ENCODE measurements around the gene TNFRSF25. TPM values are rescaled to one million over a fixed set of nuclear protein-coding genes. Genes with fewer than 3 reads are reported as not detected.
"Not testable (repeated sequence)": the region's sequence is repeated elsewhere in the genome, so short reads cannot be mapped to it uniquely, and the experiment has no call there.

Gene TNFRSF25
- total RNA-seq, 1 donor from 2014 or later: 27.9 TPM

DNA sequence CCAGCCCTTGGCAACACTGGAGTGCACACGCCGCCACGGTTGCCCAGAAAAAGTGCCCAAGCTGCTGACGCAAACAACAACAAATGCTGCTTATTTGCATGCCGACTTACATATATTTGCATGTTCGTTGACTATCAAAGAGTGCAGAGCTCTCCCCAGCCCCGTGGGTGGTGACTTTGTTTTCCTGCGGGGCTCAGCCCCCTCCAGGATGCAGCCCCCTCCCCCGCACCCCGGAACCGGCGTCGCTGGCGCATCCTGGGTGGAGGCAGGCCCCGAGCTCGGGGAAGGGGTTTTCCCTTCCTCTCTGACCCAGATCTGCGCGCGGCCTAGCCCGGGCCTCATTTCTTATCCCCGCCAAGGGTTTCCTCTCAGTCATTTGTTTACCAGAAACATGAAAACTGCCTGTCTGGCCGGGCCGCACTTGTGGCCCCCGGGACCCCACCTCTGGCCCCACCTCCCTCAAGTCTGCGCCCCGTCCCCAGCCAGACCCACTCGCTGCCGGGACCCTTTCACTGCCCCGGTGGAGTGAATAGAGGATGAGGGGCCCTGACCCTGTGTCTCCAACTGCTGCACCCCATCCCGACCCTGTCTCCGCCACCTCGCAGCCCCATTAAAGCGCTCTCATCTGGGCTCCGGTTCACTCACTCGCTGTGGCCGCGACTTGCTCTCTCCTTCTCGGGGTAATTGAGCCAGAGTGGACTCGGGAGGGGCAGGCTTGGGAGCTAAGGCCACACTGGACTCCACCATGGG lies 5.5 kb downstream of the TNFRSF25 start:
- Mint-ChIP-seq H3K27me3 (ENCODE audit: unreplicated experiment) (no peaks in the 10 kb centered on the region), H3K4me3 (ENCODE audit: unreplicated experiment) (no peak overlapping the region), H3K36me3 (ENCODE audit: unreplicated experiment) (peaks cover 9% of the 10 kb centered on the region), H3K27ac (ENCODE audit: unreplicated experiment) (no peak overlapping the region), H3K4me1 (ENCODE audit: unreplicated experiment) (no peaks in the 10 kb centered on the region), H3K9me3 (ENCODE audit: unreplicated experiment) (no peaks in the 10 kb centered on the region)
- TF ChIP-seq, protein P1, sequence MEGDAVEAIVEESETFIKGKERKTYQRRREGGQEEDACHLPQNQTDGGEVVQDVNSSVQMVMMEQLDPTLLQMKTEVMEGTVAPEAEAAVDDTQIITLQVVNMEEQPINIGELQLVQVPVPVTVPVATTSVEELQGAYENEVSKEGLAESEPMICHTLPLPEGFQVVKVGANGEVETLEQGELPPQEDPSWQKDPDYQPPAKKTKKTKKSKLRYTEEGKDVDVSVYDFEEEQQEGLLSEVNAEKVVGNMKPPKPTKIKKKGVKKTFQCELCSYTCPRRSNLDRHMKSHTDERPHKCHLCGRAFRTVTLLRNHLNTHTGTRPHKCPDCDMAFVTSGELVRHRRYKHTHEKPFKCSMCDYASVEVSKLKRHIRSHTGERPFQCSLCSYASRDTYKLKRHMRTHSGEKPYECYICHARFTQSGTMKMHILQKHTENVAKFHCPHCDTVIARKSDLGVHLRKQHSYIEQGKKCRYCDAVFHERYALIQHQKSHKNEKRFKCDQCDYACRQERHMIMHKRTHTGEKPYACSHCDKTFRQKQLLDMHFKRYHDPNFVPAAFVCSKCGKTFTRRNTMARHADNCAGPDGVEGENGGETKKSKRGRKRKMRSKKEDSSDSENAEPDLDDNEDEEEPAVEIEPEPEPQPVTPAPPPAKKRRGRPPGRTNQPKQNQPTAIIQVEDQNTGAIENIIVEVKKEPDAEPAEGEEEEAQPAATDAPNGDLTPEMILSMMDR (IDR thresholded peaks at IDR 0.05): no peak
- DNase-seq (ENCODE audit: extremely low spot score, unreplicated experiment): no peak

DNA sequence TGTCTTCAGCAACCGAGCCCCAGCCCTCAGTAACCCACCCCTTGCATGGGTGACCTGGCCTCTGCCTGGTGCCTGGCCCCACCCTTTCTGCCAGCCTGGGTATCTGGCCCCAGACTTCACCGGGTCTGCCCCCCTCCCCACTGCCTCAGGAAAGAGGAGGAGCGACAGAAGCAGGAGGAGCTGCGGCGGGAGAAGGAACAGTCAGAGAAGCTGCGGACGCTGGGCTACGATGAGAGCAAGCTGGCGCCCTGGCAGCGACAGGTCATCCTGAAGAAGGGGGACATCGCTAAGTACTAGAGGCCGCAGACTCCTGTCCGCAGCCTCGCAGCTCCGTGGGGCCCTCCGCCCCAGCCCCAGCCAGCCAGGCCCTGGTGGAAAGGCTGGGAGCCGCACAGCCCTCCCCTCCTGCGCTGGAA lies 6.1 kb downstream of the TNFRSF25 start:
- H3K4me3 Mint-ChIP-seq (ENCODE audit: unreplicated experiment): no peak overlapping the region
- H3K27ac Mint-ChIP-seq (ENCODE audit: unreplicated experiment): no peak overlapping the region
- H3K4me1 Mint-ChIP-seq (ENCODE audit: unreplicated experiment): no peaks in the 10 kb centered on the region
- DNase-seq (ENCODE audit: extremely low spot score, unreplicated experiment): no peak
- peaks cover 9% of the 10 kb centered on the region for H3K36me3 Mint-ChIP-seq (ENCODE audit: unreplicated experiment)
- H3K27me3 Mint-ChIP-seq (ENCODE audit: unreplicated experiment): no peaks in the 10 kb centered on the region
- H3K9me3 Mint-ChIP-seq (ENCODE audit: unreplicated experiment): no peaks in the 10 kb centered on the region
- TF ChIP-seq, protein P1 (IDR thresholded peaks at IDR 0.05): no peak

DNA sequence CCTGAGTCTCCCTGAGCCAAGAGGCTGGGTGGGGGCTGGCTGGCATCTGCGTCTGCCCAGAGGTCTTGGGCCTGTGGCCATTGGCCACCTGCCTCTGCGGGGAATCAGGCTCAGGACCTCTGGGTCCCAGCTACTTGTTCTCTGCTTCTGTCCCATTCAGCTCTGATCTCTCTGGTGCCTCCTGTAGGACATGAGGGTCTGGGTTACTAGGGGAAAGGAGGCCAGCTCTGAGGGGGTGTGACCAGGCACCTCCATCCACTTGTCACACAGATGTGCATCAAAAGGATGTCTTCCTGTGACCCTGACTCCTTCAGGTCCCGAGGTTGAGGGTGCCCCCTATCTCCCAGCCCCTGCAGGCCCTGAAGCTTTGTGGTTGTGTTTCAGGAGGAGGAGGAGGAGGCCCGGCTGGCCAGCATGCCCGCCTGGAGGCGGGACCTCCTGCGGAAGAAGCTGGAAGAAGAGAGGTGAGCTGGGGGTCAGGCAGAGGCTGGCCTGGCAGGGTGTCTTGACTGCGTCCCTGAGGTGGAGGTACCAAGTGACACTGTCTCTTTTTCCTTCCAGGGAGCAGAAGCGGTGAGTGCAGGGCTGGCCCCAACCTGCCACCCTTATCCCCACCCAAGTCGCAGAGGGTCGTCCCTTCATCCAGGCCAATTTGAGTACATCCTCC lies 9.0 kb downstream of the TNFRSF25 start:
- Mint-ChIP-seq H3K36me3 (ENCODE audit: unreplicated experiment) (peaks cover 2% of the 10 kb centered on the region), H3K4me1 (ENCODE audit: unreplicated experiment) (no peaks in the 10 kb centered on the region), H3K9me3 (ENCODE audit: unreplicated experiment) (no peaks in the 10 kb centered on the region), H3K4me3 (ENCODE audit: unreplicated experiment) (no peak overlapping the region), H3K27ac (ENCODE audit: unreplicated experiment) (no peak overlapping the region), H3K27me3 (ENCODE audit: unreplicated experiment) (no peaks in the 10 kb centered on the region)
- TF ChIP-seq, protein P1 (IDR thresholded peaks at IDR 0.05): no peak
- DNase-seq (ENCODE audit: extremely low spot score, unreplicated experiment): no peak

DNA sequence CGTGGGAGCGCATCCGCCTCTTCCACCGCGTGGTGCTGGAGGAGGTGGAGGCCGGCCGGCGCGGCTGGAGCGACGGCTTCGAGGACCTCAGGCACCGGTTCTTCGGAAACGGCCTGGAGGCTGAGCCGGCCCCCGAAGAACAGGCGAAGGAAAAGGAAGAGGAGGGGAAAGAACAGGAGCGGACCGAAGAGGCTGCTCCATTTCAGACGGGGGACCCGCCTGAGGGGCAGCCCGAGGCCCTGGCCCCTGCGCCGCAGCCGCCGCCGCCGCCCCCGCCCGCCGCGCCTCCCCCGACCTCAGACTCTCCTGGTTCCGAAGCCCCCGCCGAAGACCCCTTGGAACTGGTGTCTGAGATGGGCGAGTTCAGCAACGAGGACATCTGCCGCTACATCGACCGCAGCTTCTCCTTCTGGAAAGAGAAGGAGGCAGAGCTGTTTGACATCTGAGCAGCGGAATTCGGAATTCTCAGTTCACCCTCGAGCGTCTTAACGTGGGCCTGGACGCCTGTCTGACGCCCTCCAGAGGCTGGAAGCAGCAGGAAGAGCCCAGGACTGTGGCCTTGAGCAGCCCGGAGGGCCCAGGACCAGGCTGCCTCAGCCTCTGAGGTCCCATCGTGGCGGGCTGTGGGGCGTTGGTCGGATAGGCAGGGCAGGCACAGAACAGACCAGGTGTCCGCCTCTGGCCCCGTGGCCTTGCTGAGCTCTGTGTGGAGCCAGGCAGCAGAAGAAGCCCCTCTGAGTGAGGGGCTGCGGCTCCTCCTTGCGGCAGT lies 10.0 kb downstream of the TNFRSF25 start:
- not testable (repeated sequence) for DNase-seq (ENCODE audit: extremely low spot score, unreplicated experiment); H3K27me3 Mint-ChIP-seq (ENCODE audit: unreplicated experiment); H3K36me3 Mint-ChIP-seq (ENCODE audit: unreplicated experiment); H3K27ac Mint-ChIP-seq (ENCODE audit: unreplicated experiment); H3K4me1 Mint-ChIP-seq (ENCODE audit: unreplicated experiment); H3K4me3 Mint-ChIP-seq (ENCODE audit: unreplicated experiment); H3K9me3 Mint-ChIP-seq (ENCODE audit: unreplicated experiment)

DNA sequence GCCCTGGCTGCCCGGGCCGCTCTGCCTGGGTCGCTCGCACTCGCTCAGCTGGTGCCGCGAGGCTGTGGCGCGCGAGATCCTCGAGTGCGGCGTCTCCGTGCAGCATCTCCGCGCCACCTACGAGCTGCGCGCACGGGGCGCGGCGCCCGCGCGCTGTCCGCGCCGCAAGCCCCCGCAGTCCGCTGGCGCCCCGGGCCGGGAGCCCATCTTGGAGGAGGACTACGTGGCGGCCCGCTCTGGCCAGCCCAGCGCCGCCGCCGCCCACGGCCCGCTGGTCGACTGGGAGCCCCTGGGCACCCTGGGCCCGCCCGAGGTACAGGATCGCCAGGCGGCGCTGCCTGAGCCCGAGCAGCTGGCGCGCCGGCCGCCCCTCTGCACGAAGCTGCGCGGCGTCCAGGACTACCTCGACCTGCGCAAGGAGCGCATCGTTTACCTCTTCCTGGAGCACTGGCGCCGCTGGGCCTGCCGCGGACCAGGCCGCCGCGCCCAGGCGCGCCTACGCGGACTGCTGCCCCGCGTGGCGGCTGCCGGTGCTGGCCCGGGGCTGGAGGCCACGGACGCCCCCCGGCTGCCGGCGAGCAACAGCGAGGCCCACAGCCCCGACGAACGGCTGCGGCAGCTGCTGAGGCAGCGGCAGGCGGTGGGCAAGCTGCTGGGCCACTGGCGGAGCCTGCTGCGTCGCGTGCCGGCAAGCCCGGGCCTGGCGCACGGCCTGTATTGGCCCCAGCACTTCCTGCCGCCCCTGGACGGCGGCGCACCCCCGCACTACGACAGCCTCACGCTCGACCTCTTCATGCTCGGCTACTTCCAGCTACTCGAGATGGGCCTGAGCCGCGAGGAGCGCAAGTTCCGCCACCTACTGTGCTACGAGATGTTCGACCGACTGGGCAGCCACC lies 10.9 kb downstream of the TNFRSF25 start:
- no peak overlapping the region for H3K27ac Mint-ChIP-seq (ENCODE audit: unreplicated experiment)
- peaks cover 6% of the 10 kb centered on the region for H3K27me3 Mint-ChIP-seq (ENCODE audit: unreplicated experiment)
- TF ChIP-seq, protein P1 (IDR thresholded peaks at IDR 0.05): no peak
- no peaks in the 10 kb centered on the region for H3K4me1 Mint-ChIP-seq (ENCODE audit: unreplicated experiment)
- H3K9me3 Mint-ChIP-seq (ENCODE audit: unreplicated experiment): no peaks in the 10 kb centered on the region
- no peaks in the 10 kb centered on the region for H3K36me3 Mint-ChIP-seq (ENCODE audit: unreplicated experiment)
- no peak for DNase-seq (ENCODE audit: extremely low spot score, unreplicated experiment)
- no peak overlapping the region for H3K4me3 Mint-ChIP-seq (ENCODE audit: unreplicated experiment)

DNA sequence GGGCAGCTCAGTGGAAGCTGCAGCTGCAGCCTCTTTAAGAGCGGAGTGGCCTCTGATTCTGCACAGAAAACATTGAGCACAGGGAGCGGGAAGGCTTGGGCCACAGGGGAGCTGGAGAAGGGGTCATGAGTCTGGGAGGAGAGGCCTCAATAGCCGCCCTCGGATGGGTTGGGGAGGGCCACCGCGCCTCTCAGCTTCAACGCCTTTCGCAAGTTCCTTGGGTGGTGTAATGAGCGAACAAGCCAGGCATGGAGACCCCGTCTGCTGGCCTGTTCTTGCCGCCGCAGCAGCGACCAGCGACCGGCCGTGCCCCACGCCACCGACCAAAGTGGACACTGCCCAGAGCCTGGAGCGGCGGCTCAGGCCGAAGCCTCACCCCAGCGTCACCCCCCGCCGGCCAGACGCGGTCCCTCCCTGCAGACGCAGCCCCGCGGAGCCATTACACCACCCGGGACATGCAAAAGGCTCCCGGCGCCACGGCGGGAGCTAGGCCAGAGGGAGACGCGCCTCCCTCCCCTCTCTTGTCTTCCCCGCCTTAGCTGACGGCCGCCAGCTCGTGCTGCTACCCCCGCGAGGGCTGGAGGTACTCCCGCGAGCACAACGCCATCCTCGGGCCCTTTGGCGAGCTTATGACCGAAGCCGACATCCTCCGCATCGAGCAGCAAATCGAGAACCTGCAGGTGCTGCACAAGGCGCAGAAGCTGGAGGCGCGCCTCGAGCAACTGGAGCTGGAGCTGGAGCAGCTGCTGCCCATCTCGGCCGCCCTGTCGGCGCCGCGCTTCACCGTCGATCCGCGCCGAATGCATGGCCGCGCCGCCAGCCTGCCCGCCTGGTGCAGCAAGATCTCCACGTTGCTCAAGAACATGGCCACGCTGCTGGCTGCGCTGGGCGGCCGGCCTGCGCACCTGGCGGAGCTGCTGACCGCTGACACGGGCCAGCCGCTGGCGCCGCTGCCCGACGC lies 11.8 kb downstream of the TNFRSF25 start:
- H3K9me3 Mint-ChIP-seq (ENCODE audit: unreplicated experiment); H3K4me3 Mint-ChIP-seq (ENCODE audit: unreplicated experiment); H3K4me1 Mint-ChIP-seq (ENCODE audit: unreplicated experiment); H3K27ac Mint-ChIP-seq (ENCODE audit: unreplicated experiment); H3K36me3 Mint-ChIP-seq (ENCODE audit: unreplicated experiment); DNase-seq (ENCODE audit: extremely low spot score, unreplicated experiment): not testable (repeated sequence)
- H3K27me3 Mint-ChIP-seq (ENCODE audit: unreplicated experiment): peaks cover 14% of the 10 kb centered on the region
